Hepatocyte (in vitro differentiated cells): ENCODE data around the gene ARFGEF3. TPM values are rescaled to one million over a fixed set of nuclear protein-coding genes. Genes with fewer than 3 reads are reported as not detected.

ENCODE experiments used
- DNase-seq: peaks from one replicate; pipeline ENCODE4 v3.0.0-alpha.2; 2016; ENCODE audit warnings: low spot score
- H2AFZ ChIP-seq: fragments of 200-600 bp; sonication (generic); 2 replicates; pipeline ENCODE4 v1.6.0; 2016; ENCODE audit warnings: antibody characterized with exemption, mild to moderate bottlenecking
- H3K27ac ChIP-seq: fragments of 200-600 bp; sonication (generic); 2 replicates; pipeline ENCODE4 v1.5.1; 2016; ENCODE audit warnings: mild to moderate bottlenecking
- H3K27me3 ChIP-seq: fragments of 200-600 bp; sonication (generic); 2 replicates; pipeline ENCODE4 v1.6.1; 2016
- H3K36me3 ChIP-seq: fragments of 200-600 bp; sonication (generic); replicated peaks from 2 replicates; pipeline ENCODE4 v1.5.1; 2016; ENCODE audit warnings: low read depth; ENCODE audit not compliant: insufficient read depth
- H3K4me1 ChIP-seq: fragments of 200-600 bp; sonication (generic); 2 replicates; pipeline ENCODE4 v1.5.1; 2016; ENCODE audit warnings: mild to moderate bottlenecking, moderate library complexity; ENCODE audit not compliant: insufficient read depth
- H3K4me2 ChIP-seq: fragments of 200-600 bp; sonication (generic); 2 replicates; pipeline ENCODE4 v1.6.0; 2016
- H3K4me3 ChIP-seq: fragments of 200-600 bp; sonication (generic); 2 replicates; pipeline ENCODE4 v1.5.1; 2016; ENCODE audit warnings: mild to moderate bottlenecking
- H3K79me2 ChIP-seq: fragments of 200-600 bp; sonication (generic); 2 replicates; pipeline ENCODE4 v1.6.0; 2017; ENCODE audit warnings: mild to moderate bottlenecking
- H3K9me2 ChIP-seq: fragments of 200-600 bp; sonication (generic); replicated peaks from 2 replicates; pipeline ENCODE4 v1.6.0; 2017; ENCODE audit warnings: mild to moderate bottlenecking; ENCODE audit not compliant: insufficient read depth
- H3K9me3 ChIP-seq: fragments of 200-600 bp; sonication (generic); 2 replicates; pipeline ENCODE4 v1.5.1; 2016; ENCODE audit warnings: low read depth, mild to moderate bottlenecking
- H4K20me1 ChIP-seq: fragments of 200-600 bp; sonication (generic); 2 replicates; pipeline ENCODE4 v1.6.0; 2016; ENCODE audit warnings: mild to moderate bottlenecking; ENCODE audit not compliant: insufficient read depth, poor library complexity, severe bottlenecking
- CTCF ChIP-seq: fragments of 200-600 bp; sonication (generic); IDR thresholded peaks from 2 replicates; pipeline ENCODE4 v1.5.1; 2016; ENCODE audit warnings: antibody characterized with exemption, mild to moderate bottlenecking; ENCODE audit not compliant: poor library complexity
- EZH2 ChIP-seq: fragments of 200-600 bp; sonication (generic); IDR thresholded peaks from 2 replicates; pipeline ENCODE4 v1.6.1; 2016; ENCODE audit warnings: antibody characterized with exemption, mild to moderate bottlenecking, borderline replicate concordance
- EZH2phosphoT487 ChIP-seq: fragments of 200-600 bp; sonication (generic); IDR thresholded peaks from one replicate; pipeline ENCODE4 v1.6.1; 2018; ENCODE audit warnings: antibody characterized with exemption, mild to moderate bottlenecking, low read depth, moderate library complexity; ENCODE audit not compliant: unreplicated experiment, severe bottlenecking
- WGBS: methylation state at CpG from one replicate; pipeline ENCODE4 v1.1.6; 2016; ENCODE audit warnings: low lambda C conversion rate; ENCODE audit errors: missing lambda C conversion rate; 5-methylcytosine and 5-hydroxymethylcytosine counted together
- polyA plus RNA-seq: library from polyadenylated mRNA; unstranded; fragments of >200 nt; fragmentation: Nextera tagmentation; extraction: Ambion mirVana; gene quantifications from 2 replicates; pipeline ENCODE4 v1.2.1, GENCODE V29; 2016
- total RNA-seq: library from RNA; depleted of rRNA; stranded (reverse); fragments of >200 nt; gene quantifications from 2 replicates; pipeline ENCODE4 v1.2.3, GENCODE V29; 2014

The ARFGEF3 gene
- total and polyA plus RNA-seq, 2 experiments from 2014 or later: 0.83 to 3.9 TPM

- Histone ChIP-seq H3K27me3 (no peaks in the 10 kb centered on the region), H3K27ac (no peak overlapping the region), H3K9me2 (no peaks in the 10 kb centered on the region), H4K20me1 (no peaks in the 10 kb centered on the region), H3K4me3 (no peak overlapping the region), H3K4me2 (no peak overlapping the region), H3K79me2 (no peaks in the 10 kb centered on the region), H3K9me3 (no peaks in the 10 kb centered on the region), H2AFZ (no peak overlapping the region), H3K4me1 (no peaks in the 10 kb centered on the region), H3K36me3 (no peaks in the 10 kb centered on the region)
- no peak for DNase-seq
- TF ChIP-seq CTCF (no peak), EZH2phosphoT487 (no peak), EZH2 (no peak)
- 87% methylated on average over 4 of the region's 4 CpGs for WGBS
These were observed 18.9 kb upstream of the ARFGEF3 start for GRCh38 chr6:138142806-138143205.

- H3K4me1 ChIP-seq: no peaks in the 10 kb centered on the region
- no peaks in the 10 kb centered on the region for H3K9me3 ChIP-seq
- no peak for DNase-seq
- TF ChIP-seq EZH2: no peak
- TF ChIP-seq EZH2phosphoT487: no peak
- TF ChIP-seq CTCF: no peak
- 92% methylated on average over 3 of the region's 3 CpGs for WGBS
- H3K36me3 ChIP-seq: no peaks in the 10 kb centered on the region
- H3K27ac ChIP-seq: no peak overlapping the region
- no peaks in the 10 kb centered on the region for H3K9me2 ChIP-seq
- H3K4me3 ChIP-seq: no peak overlapping the region
- no peak overlapping the region for H2AFZ ChIP-seq
- H3K4me2 ChIP-seq: no peak overlapping the region
- no peaks in the 10 kb centered on the region for H4K20me1 ChIP-seq
- no peaks in the 10 kb centered on the region for H3K79me2 ChIP-seq
- H3K27me3 ChIP-seq: no peaks in the 10 kb centered on the region
These were observed 16.3 kb upstream of the ARFGEF3 start for GRCh38 chr6:138145402-138145801.

GRCh38 chr6:138146544-138146943 lies 15.2 kb upstream of the ARFGEF3 start:
- Histone ChIP-seq H3K79me2 (no peaks in the 10 kb centered on the region), H3K36me3 (no peaks in the 10 kb centered on the region), H3K27me3 (no peaks in the 10 kb centered on the region), H3K4me1 (no peaks in the 10 kb centered on the region), H3K4me2 (no peak overlapping the region), H2AFZ (no peak overlapping the region), H3K9me2 (no peaks in the 10 kb centered on the region), H4K20me1 (no peaks in the 10 kb centered on the region), H3K9me3 (no peaks in the 10 kb centered on the region), H3K27ac (no peak overlapping the region), H3K4me3 (no peak overlapping the region)
- TF ChIP-seq CTCF (no peak), EZH2phosphoT487 (no peak), EZH2 (no peak)
- WGBS: 86% methylated on average over 5 of the region's 5 CpGs
- no peak for DNase-seq

DNA sequence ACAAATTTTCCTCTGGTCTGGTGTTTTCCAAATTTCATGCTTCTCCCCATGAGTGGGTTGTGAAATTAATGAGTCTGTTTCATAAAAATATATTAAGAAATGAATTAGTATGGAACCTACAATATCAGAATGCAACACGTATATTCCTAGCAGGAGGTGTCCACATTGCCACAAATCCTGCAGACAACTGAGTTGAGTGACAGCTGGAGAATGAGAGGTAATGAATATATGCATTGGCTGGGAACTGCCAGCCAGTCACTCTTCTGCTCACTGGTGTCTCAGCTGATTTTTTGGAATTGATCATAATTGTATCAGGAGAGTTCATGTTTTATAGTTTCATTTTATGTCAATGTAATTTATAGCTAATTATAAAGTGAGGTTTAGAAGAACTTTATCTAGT lies 6.3 kb upstream of the ARFGEF3 start:
- no peak overlapping the region for H3K27ac ChIP-seq
- no peak overlapping the region for H3K4me2 ChIP-seq
- H3K4me3 ChIP-seq: no peak overlapping the region
- no peaks in the 10 kb centered on the region for H3K36me3 ChIP-seq
- DNase-seq: no peak
- TF ChIP-seq EZH2phosphoT487: no peak
- TF ChIP-seq CTCF: no peak
- TF ChIP-seq EZH2: no peak
- no peaks in the 10 kb centered on the region for H3K4me1 ChIP-seq
- no peaks in the 10 kb centered on the region for H4K20me1 ChIP-seq
- WGBS: 77% methylated on average over 1 of the region's 1 CpG
- H3K79me2 ChIP-seq: no peaks in the 10 kb centered on the region
- H3K27me3 ChIP-seq: peaks cover 29% of the 10 kb centered on the region
- H3K9me2 ChIP-seq: no peaks in the 10 kb centered on the region
- no peaks in the 10 kb centered on the region for H3K9me3 ChIP-seq
- H2AFZ ChIP-seq: no peak overlapping the region
